HepG2 (cell line): ENCODE results near the gene FXR2. TPM values are rescaled to one million over a fixed set of nuclear protein-coding genes. Genes with fewer than 3 reads are reported as not detected.
"Not testable (repeated sequence)": the region's sequence is repeated elsewhere in the genome, so short reads cannot be mapped to it uniquely, and the experiment has no call there.

Experiments
- ATAC-seq: fragments of 200-7000 bp; cut with Tn5 transposase; 3 replicates; pipeline ENCODE4 v1.9.1; 2020; ENCODE audit warnings: mild to moderate bottlenecking, moderate library complexity
- BruUV-seq: library from RNA; stranded (reverse); fragments of 400-500 nt; replicated peaks from 2 replicates; lab custom pipeline; 2021; lab: Mats Ljungman, UMichigan
- CTCF ChIA-PET: fragments of 300-600 bp; formaldehyde crosslinking; extraction: SDS; loops from one replicate; lab custom pipeline; 2021; ENCODE audit warnings: low total read pairs, inconsistent platforms, low intra/inter-chr PET ratio; lab: Yijun Ruan, JAX
- POLR2A ChIA-PET: fragments of 350-600 bp; sonication (Branson Sonifier 250); formaldehyde crosslinking; loops from one replicate; lab custom pipeline; 2020; ENCODE audit warnings: antibody characterized with exemption, inconsistent platforms; lab: Yijun Ruan, JAX
- DNase-seq: peaks from one replicate; pipeline ENCODE4 v3.0.0-alpha.2; 2015; ENCODE audit warnings: low spot score
- FAIRE-seq: peaks from 3 replicates; lab custom pipeline; 2011; peaks lifted over from hg19 to GRCh38; lab: Jason Lieb, UNC
- H2AFZ ChIP-seq: one replicate; pipeline ENCODE4 v1.6.1; 2011; ENCODE audit warnings: low read length, inconsistent platforms
- H3K27ac ChIP-seq: fragments of 300-600 bp; 3 replicates; pipeline ENCODE4 v1.8.0; 2011; ENCODE audit warnings: mixed run types, mild to moderate bottlenecking, mixed read lengths, low read length, inconsistent platforms; ENCODE audit not compliant: insufficient read depth; ENCODE audit errors: extremely low read length
- H3K27me3 ChIP-seq, 2 experiments: fragments of 200-600 bp in 1 of 2; 2 replicates in 1 of 2; 3 replicates in 1 of 2; pipeline versions ENCODE4 v1.6.0 to v1.8.0; 2011; ENCODE audit warnings: low read length in 2 of 2, mild to moderate bottlenecking in 2 of 2, moderate library complexity in 2 of 2, inconsistent platforms in 1 of 2; ENCODE audit not compliant: insufficient read depth in 2 of 2, control insufficient read depth in 1 of 2
- H3K36me3 ChIP-seq, 2 experiments: fragments of 200-600 bp in 1 of 2; replicated peaks in 1 of 2; 2 replicates in 1 of 2; 3 replicates in 1 of 2; pipeline versions ENCODE4 v1.5.1 to v1.8.0; 2011; ENCODE audit warnings: low read length in 2 of 2, inconsistent platforms in 1 of 2; ENCODE audit not compliant: insufficient read depth in 2 of 2, control insufficient read depth in 1 of 2
- H3K4me1 ChIP-seq: 2 replicates; pipeline ENCODE4 v1.5.1; 2012; ENCODE audit warnings: low read length, inconsistent platforms; ENCODE audit not compliant: insufficient read depth
- H3K4me2 ChIP-seq: 2 replicates; pipeline ENCODE4 v1.6.0; 2011; ENCODE audit warnings: low read depth, low read length, inconsistent platforms
- H3K4me3 ChIP-seq, 3 experiments: fragments of 200-600 bp in 1 of 3; sonication (generic), shearing (Covaris generic) in 1 of 3; replicated peaks in 1 of 3; 2 replicates each; pipeline ENCODE4 v1.5.1; 2011 to 2016; ENCODE audit warnings: low read length in 3 of 3, inconsistent platforms in 2 of 3, low read depth in 2 of 3, mild to moderate bottlenecking in 2 of 3, control low read depth in 1 of 3, mixed read lengths in 1 of 3; ENCODE audit not compliant: insufficient read depth in 1 of 3
- H3K79me2 ChIP-seq: one replicate; pipeline ENCODE4 v1.6.1; 2011; ENCODE audit warnings: low read length, inconsistent platforms; ENCODE audit not compliant: insufficient read depth
- H3K9ac ChIP-seq: 2 replicates; pipeline ENCODE4 v1.6.0; 2011; ENCODE audit warnings: mild to moderate bottlenecking, low read depth, low read length, inconsistent platforms; ENCODE audit not compliant: insufficient read depth
- H3K9me3 ChIP-seq: 2 replicates; pipeline ENCODE4 v1.5.1; 2012; ENCODE audit warnings: mild to moderate bottlenecking, low read length
- H4K20me1 ChIP-seq: 2 replicates; pipeline ENCODE4 v1.6.0; 2011; ENCODE audit warnings: inconsistent platforms, mild to moderate bottlenecking, low read length, moderate library complexity; ENCODE audit not compliant: insufficient read depth
- CBX5 ChIP-seq: sonication (generic); formaldehyde crosslinking; IDR thresholded peaks from 2 replicates; pipeline ENCODE4 v1.4.0; 2020; ENCODE audit warnings: missing genetic modification reagents, borderline replicate concordance
- CSRNP1 ChIP-seq: sonication (generic); formaldehyde crosslinking; IDR thresholded peaks from 2 replicates; pipeline ENCODE4 v1.8.1; 2023; ENCODE audit warnings: mild to moderate bottlenecking, missing genetic modification reagents
- FOXC1 ChIP-seq: sonication (generic); formaldehyde crosslinking; IDR thresholded peaks from 2 replicates; pipeline ENCODE4 v1.8.0; 2022; ENCODE audit warnings: mild to moderate bottlenecking, missing genetic modification reagents, borderline replicate concordance
- GPBP1L1 ChIP-seq: sonication (generic); formaldehyde crosslinking; IDR thresholded peaks from 2 replicates; pipeline ENCODE4 v1.5.0; 2020; ENCODE audit warnings: mild to moderate bottlenecking, missing genetic modification reagents
- KLF12 ChIP-seq: sonication (generic); formaldehyde crosslinking; IDR thresholded peaks from 2 replicates; pipeline ENCODE4 v1.4.0; 2020; ENCODE audit warnings: missing genetic modification reagents, borderline replicate concordance
- PITX1 ChIP-seq: sonication (generic); formaldehyde crosslinking; IDR thresholded peaks from 2 replicates; pipeline ENCODE4 v1.5.1; 2020; ENCODE audit warnings: mild to moderate bottlenecking, missing genetic modification reagents
- ZC3H13 ChIP-seq: sonication (generic); formaldehyde crosslinking; IDR thresholded peaks from 2 replicates; pipeline ENCODE4 v1.8.1; 2023; ENCODE audit warnings: mild to moderate bottlenecking, missing genetic modification reagents, moderate library complexity
- ZNF510 ChIP-seq: sonication (generic); formaldehyde crosslinking; IDR thresholded peaks from 2 replicates; pipeline ENCODE4 v1.4.0; 2020; ENCODE audit warnings: low read depth, mild to moderate bottlenecking, missing genetic modification reagents
- WGBS: methylation state at CpG from one replicate; pipeline ENCODE4 v1.1.6; 2017; ENCODE audit warnings: low lambda C conversion rate; 5-methylcytosine and 5-hydroxymethylcytosine counted together
- in situ Hi-C: cut with HindIII; loops from 2 replicates; pipeline ENCODE4 v1.10.0; 2017; ENCODE audit warnings: low pct_unique_long_range_greater_than_20kb; ENCODE audit not compliant: extremely low pct_ligation_motif_present
- intact Hi-C: fragments of 100-400 bp; cut with micrococcal nuclease; formaldehyde crosslinking; loops from one replicate; pipeline ENCODE4 v1.10.0; 2022; ENCODE audit not compliant: unreplicated experiment
- polyA plus RNA-seq, 8 experiments: library from polyadenylated mRNA; depleted of rRNA in 3 of 8; stranded (reverse) in 7 of 8; unstranded in 1 of 8; fragments of >200 nt; fragmentation: Illumina TruSeq in 4 of 8; extraction: Trizol in 4 of 8; gene quantifications; 2 replicates each; pipeline versions ENCODE4 v1.2.1 to v1.2.3, GENCODE V29; 2011 to 2016; ENCODE audit warnings: low read depth in 4 of 8, missing spikeins in 1 of 8, mixed read lengths in 1 of 8; ENCODE audit not compliant: insufficient read depth in 1 of 8
- total RNA-seq, 5 experiments: library from RNA; depleted of rRNA; stranded (reverse); fragments of >200 nt; fragmentation: Illumina TruSeq; extraction: Trizol; gene quantifications; 2 replicates each; pipeline ENCODE4 v1.2.3, GENCODE V29; 2016; ENCODE audit warnings: low read depth in 1 of 5

Gene FXR2
- total and polyA plus RNA-seq, 2 of the 13 experiments (the other 11 are each of a cell fraction or from before 2014, with no cell fraction given) = 20.9 to 24.4 TPM

- H3K27ac ChIP-seq = no peak overlapping the region
- H3K36me3 ChIP-seq = no peaks in the 10 kb centered on the region
- POLR2A ChIA-PET = no interaction called here
- in situ Hi-C loops = no loop called here
- no peak overlapping the region for H3K4me3 ChIP-seq
- H3K27me3 ChIP-seq = peaks cover 0 to under 1% of the 10 kb centered on the region in 2 experiments; a peak in 1 of 5 replicates
- H2AFZ ChIP-seq = no peak overlapping the region
- no peak for FAIRE-seq
- ATAC-seq = no peak
- no peaks in the 10 kb centered on the region for H4K20me1 ChIP-seq
- 44% methylated on average over 4 of the region's 4 CpGs for WGBS
- DNase-seq = no peak
- TF ChIP-seq PITX1 (CRISPR knock-in tag) = no peak
- TF ChIP-seq CBX5 (CRISPR knock-in tag) = no peak
- no peak for TF ChIP-seq ZC3H13
- no peak for TF ChIP-seq FOXC1
- no peak for TF ChIP-seq KLF12 (CRISPR knock-in tag)
- TF ChIP-seq ZNF510 = no peak
- TF ChIP-seq CSRNP1 (CRISPR knock-in tag) = no peak
- TF ChIP-seq GPBP1L1 (CRISPR knock-in tag) = no peak
- BruUV-seq = no TSS peak
- H3K4me1 ChIP-seq = peaks cover 3% of the 10 kb centered on the region
- H3K9me3 ChIP-seq = no peaks in the 10 kb centered on the region
- CTCF ChIA-PET = no interaction called here
- no peak overlapping the region for H3K9ac ChIP-seq
- intact Hi-C loops = no loop called here
- H3K4me2 ChIP-seq = no peak overlapping the region
- H3K79me2 ChIP-seq = no peaks in the 10 kb centered on the region
Observed at GRCh38 chr17:7644775-7645174, 30.1 kb upstream of the FXR2 start.

- H3K9me3 ChIP-seq, H3K27ac ChIP-seq, ATAC-seq, CTCF ChIA-PET, in situ Hi-C loops, DNase-seq, H3K4me1 ChIP-seq, intact Hi-C loops, H3K4me3 ChIP-seq, H3K79me2 ChIP-seq, H3K4me2 ChIP-seq, H3K9ac ChIP-seq, H4K20me1 ChIP-seq, H3K36me3 ChIP-seq, FAIRE-seq, H3K27me3 ChIP-seq, H2AFZ ChIP-seq, BruUV-seq: not testable (repeated sequence)
- WGBS = 45% methylated on average over 6 of the region's 7 CpGs
- POLR2A ChIA-PET = interaction anchor here (1.4 to 1.7 kb wide), 2 partner anchors 14 to 46 kb away, joined by 3 to 4 read pairs; partner anchors contain the start of genes SAT2 and TP53
Observed at GRCh38 chr17:7641635-7642034, 26.9 kb upstream of the FXR2 start.
